GM19468 (cell line): ENCODE measurements around the gene LCE1F.

Source experiments
- ATAC-seq: cut with Tn5 transposase; IDR thresholded peaks from one replicate; pipeline ENCODE4 v1.9.1; 2021; ENCODE audit warnings: mild to moderate bottlenecking, moderate library complexity, moderate number of reproducible peaks; ENCODE audit not compliant: unreplicated experiment; ENCODE audit errors: extremely low read depth

The LCE1F gene

GRCh38 chr1:152768847-152769533, 6.0 kb upstream of the LCE1F start:
- no peak for ATAC-seq

GRCh38 chr1:152770411-152770810, 4.5 kb upstream of the LCE1F start:
- ATAC-seq, result no peak

- no peak for ATAC-seq
Observed at GRCh38 chr1:152776361-152776760, 1.4 kb downstream of the LCE1F start.

GRCh38 chr1:152777510-152778137, 2.7 kb downstream of the LCE1F start:
- ATAC-seq, result no peak

DNA sequence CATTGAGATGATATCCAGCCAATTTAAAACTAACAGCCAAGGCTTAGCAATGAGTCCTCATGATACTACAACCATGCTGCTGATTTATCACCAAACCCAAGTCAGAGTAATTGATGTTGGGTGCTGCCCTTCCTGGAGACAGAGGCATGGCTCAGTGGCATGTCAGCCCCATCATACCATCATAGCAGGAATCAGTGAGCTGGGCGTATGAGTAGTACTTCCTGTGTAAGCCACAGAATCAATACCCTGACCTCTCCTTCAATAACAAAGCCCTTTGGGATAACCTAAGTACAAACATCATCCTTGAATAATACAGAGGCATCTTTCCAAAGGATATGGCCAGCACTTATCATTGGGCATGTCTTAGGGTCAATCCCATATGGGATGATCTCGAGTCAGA, 8.2 kb downstream of the LCE1F start:
- ATAC-seq, result no peak

GRCh38 chr1:152786077-152786476, 11.1 kb downstream of the LCE1F start, which contains the start of gene LCE1E:
Gene LCE1E, plus strand, starts transcription at chr1:152786257. Its CDS starts 1,043 bp downstream, at chr1:152787300.
- ATAC-seq, result no peak

DNA sequence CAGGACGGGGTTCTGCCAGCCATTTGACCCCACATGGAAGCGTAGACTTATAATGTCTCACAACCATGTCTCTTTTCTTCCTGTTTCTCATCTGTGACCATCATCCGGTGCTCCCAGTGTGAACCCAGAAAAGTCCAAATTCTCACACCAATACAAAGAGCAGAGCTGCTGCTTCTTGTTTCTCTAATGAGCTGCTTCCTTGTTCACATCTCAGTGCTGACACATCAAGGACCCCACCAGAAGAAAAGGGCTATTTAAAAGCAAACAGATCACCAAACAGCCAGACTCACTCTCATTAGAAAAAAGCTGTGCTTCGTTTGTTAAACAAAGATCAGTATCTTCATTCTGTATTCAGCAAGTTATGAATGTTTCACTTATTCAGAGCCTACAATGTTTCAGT, 20.7 kb downstream of the LCE1F start:
- ATAC-seq, result no peak

DNA sequence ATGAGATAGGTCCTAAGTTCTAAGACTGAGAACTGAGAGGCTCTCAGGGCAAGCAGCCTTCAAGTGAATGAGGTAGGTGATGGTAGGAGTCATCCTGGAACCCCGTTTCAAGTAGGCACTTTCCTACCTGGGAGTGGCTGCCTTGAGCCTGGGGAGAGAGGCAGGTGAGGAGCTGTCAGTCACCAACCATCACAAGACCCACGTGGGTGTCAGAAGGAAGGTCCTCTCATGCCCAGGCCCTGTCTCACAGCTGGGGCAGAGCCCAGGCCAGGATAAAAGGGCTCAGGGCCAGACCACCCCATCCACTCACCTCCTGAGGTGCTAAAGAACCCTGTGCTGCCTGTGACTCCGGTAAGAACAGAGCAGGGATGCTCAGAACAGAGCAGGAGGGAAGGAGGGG, 21.5 kb downstream of the LCE1F start, which contains the start of gene LCE1D:
LCE1D (plus strand) TSS at position 301 of the 400 bp plus-strand sequence. CDS start 1,074 bp downstream, outside the sequence.
- no peak for ATAC-seq

DNA sequence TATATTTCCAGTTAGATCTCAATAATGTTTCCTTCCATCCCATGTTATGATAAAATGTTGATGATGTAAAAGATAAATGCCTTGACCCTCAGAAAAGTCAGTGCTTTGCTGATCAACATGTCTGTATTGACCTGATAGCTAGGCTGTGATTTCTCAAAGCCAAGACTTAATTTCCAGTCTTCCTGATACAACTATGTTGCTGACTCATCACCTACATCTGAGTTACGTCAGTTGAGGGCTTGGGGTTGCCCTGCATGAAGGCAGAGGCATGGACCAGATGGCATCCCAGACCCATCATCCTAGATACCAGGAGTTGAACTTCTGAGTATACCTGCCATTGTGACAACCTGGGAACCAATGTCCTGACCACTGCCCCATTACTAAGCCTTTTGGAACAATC, 26.4 kb downstream of the LCE1F start:
- no peak for ATAC-seq

- no peak for ATAC-seq
Observed at GRCh38 chr1:152806576-152806975, 31.6 kb downstream of the LCE1F start, which contains the start of gene LCE1C. Gene LCE1C, minus strand, starts transcription at chr1:152806651. Its CDS starts 1,173 bp downstream, at chr1:152805478.

GRCh38 chr1:152811050-152811449, 36.1 kb downstream of the LCE1F start:
- no peak for ATAC-seq

- no peak for ATAC-seq
Observed at GRCh38 chr1:152811671-152812070, 36.7 kb downstream of the LCE1F start, which contains the start of gene LCE1B. Gene LCE1B, plus strand, starts transcription at chr1:152811971. Its CDS starts 476 bp downstream, at chr1:152812447.

- no peak for ATAC-seq
Observed at GRCh38 chr1:152817309-152817708, 42.4 kb downstream of the LCE1F start.

GRCh38 chr1:152823294-152823693, 48.4 kb downstream of the LCE1F start:
- ATAC-seq, result no peak

- no peak for ATAC-seq
Observed at GRCh38 chr1:152824964-152825363, 50.0 kb downstream of the LCE1F start.
